BE2C (cell line): ENCODE results near the gene EVA1B.

ENCODE experiments used
- DNase-seq: peaks from one replicate; pipeline ENCODE4 v3.0.0-alpha.2; 2020
- H3K27me3 ChIP-seq: fragments of 250-450 bp; sonication (Bioruptor Pico); 2 replicates; pipeline ENCODE4 v1.5.1; 2020; ENCODE audit warnings: mild to moderate bottlenecking
- H3K36me3 ChIP-seq: fragments of 250-450 bp; sonication (Bioruptor Pico); 2 replicates; pipeline ENCODE4 v1.5.1; 2020; ENCODE audit warnings: mild to moderate bottlenecking
- H3K4me1 ChIP-seq: fragments of 250-450 bp; sonication (Bioruptor Pico); 2 replicates; pipeline ENCODE4 v1.5.1; 2020
- H3K4me3 ChIP-seq: 2 replicates; pipeline ENCODE4 v1.5.1; 2011; ENCODE audit warnings: low read depth, low read length
- H3K9me3 ChIP-seq: fragments of 250-450 bp; sonication (Bioruptor Pico); 2 replicates; pipeline ENCODE4 v1.5.1; 2020
- TF ChIP-seq, protein P1 (sequence below): IDR thresholded peaks from 2 replicates; pipeline ENCODE4 v1.5.1; 2012; ENCODE audit warnings: mild to moderate bottlenecking, low read depth, low read length

Gene EVA1B

DNA sequence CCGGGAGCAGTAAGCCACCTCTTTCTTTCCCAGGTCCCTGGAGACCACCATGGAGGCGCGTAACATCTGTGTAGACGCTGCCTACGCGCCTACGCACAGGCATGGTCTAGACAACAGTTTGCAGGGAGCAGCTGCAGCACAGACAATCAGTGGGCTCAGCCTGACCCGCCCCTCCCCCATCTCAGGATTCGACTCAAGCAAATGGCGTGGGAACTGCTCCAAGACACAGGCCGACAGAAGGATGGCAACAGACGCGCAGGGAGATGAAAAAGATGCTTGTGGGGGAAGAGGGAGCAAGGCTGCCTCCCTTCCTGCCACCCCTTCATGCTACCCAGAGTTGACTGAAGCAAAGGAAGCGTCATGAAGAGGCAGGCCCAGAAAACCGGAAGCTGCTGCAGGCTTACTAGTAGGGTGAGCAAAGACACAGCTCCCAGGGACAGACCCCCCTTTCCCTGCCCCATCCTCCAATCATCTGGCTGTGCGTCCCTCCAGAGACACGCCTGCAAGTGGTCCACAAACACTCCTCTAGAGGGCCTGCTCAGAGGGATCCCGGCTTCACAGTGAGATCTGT lies 42.7 kb upstream of the EVA1B start:
- H3K4me3 ChIP-seq: peak overlapping the region; percentile 36
- TF ChIP-seq, protein P1, sequence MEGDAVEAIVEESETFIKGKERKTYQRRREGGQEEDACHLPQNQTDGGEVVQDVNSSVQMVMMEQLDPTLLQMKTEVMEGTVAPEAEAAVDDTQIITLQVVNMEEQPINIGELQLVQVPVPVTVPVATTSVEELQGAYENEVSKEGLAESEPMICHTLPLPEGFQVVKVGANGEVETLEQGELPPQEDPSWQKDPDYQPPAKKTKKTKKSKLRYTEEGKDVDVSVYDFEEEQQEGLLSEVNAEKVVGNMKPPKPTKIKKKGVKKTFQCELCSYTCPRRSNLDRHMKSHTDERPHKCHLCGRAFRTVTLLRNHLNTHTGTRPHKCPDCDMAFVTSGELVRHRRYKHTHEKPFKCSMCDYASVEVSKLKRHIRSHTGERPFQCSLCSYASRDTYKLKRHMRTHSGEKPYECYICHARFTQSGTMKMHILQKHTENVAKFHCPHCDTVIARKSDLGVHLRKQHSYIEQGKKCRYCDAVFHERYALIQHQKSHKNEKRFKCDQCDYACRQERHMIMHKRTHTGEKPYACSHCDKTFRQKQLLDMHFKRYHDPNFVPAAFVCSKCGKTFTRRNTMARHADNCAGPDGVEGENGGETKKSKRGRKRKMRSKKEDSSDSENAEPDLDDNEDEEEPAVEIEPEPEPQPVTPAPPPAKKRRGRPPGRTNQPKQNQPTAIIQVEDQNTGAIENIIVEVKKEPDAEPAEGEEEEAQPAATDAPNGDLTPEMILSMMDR: peak; percentile 40
- no peaks in the 10 kb centered on the region for H3K27me3 ChIP-seq
- no peaks in the 10 kb centered on the region; the same call in 1 of the 2 replicates for H3K36me3 ChIP-seq
- H3K4me1 ChIP-seq: peaks cover 6% of the 10 kb centered on the region; the same call in 1 of the 2 replicates
- peak; percentile 88 for DNase-seq
- H3K9me3 ChIP-seq: no peaks in the 10 kb centered on the region

DNA sequence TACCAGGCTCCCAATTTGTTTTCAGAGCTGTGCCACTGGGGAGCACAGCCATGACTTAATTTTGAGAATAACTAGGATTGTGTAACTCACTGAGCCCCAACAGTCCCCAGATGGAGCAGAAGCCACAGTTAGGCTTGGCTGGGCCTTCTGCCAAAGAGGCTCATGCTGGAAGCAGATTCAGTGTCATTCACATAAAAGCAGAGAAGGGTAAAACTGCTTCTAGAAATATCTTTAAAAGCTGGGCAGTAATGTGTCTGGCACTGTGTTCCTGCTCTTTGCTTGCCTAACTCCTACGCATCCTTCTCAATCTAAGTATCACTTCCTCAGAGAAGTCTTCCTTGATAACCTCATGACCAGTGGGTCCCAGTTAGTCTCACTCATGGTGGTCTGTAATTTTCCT lies 41.9 kb upstream of the EVA1B start:
- Histone ChIP-seq H3K27me3 (no peaks in the 10 kb centered on the region), H3K9me3 (no peaks in the 10 kb centered on the region), H3K4me3 (no peak overlapping the region; the same call in 1 of the 2 replicates), H3K36me3 (no peaks in the 10 kb centered on the region; the same call in 1 of the 2 replicates), H3K4me1 (peaks cover 6% of the 10 kb centered on the region; the same call in 1 of the 2 replicates)
- TF ChIP-seq, protein P1: no peak
- no peak for DNase-seq

DNA sequence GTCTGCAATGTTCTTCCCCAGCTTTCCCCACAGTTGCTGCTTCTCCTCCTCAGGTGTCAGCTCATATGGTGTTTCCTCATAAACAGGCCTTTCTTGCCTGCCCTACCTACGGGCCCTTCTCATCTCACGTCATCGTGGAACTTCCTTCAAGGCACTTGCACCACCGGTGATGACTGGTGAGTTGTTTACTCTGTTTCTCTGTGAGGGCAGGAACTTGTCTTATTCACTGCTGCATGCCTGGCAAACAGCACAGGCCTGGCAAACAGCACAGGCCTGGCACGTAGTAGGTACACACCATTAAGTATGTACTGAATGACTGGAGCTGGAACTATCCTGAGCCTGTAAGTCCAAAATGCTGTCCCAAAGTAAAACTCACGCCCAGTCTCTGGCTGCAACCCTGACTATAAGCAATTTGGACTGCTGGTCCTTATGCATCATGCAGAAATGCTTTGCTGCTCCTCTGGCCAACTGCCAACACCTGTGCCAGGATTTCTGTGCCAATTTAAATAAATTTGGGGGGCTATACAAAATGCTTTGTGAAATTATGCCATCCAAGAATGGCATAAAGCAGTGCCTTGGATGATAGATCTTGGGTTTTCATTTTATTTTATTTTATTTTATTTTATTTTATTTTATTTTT lies 36.6 kb upstream of the EVA1B start:
- Histone ChIP-seq H3K4me3 (no peak overlapping the region), H3K36me3 (no peaks in the 10 kb centered on the region), H3K27me3 (no peaks in the 10 kb centered on the region), H3K4me1 (no peaks in the 10 kb centered on the region), H3K9me3 (no peaks in the 10 kb centered on the region)
- DNase-seq: no peak
- TF ChIP-seq, protein P1: no peak

DNA sequence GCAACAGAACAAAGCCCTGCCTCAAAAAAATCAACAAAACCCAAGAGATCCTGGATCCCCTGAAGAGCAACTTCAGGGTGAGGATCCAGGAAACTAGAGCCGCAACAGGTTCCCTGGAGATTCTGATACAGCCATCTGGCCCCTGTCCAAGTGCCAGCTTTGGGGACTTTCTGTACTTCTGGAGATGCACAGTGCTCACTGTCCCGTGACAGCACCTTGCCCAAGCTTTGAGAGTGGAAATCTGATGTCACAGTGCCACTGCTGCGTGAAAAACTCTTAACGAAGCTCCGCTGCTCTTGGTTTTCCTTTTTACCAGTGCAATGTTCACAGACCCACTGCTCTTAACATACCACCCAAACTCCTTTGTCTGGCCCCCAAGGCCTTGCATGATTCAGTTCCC lies 35.9 kb upstream of the EVA1B start:
- no peak for DNase-seq
- no peak overlapping the region for H3K4me3 ChIP-seq
- H3K4me1 ChIP-seq: no peaks in the 10 kb centered on the region
- H3K9me3 ChIP-seq: no peaks in the 10 kb centered on the region
- no peaks in the 10 kb centered on the region for H3K27me3 ChIP-seq
- TF ChIP-seq, protein P1: no peak
- no peaks in the 10 kb centered on the region for H3K36me3 ChIP-seq

DNA sequence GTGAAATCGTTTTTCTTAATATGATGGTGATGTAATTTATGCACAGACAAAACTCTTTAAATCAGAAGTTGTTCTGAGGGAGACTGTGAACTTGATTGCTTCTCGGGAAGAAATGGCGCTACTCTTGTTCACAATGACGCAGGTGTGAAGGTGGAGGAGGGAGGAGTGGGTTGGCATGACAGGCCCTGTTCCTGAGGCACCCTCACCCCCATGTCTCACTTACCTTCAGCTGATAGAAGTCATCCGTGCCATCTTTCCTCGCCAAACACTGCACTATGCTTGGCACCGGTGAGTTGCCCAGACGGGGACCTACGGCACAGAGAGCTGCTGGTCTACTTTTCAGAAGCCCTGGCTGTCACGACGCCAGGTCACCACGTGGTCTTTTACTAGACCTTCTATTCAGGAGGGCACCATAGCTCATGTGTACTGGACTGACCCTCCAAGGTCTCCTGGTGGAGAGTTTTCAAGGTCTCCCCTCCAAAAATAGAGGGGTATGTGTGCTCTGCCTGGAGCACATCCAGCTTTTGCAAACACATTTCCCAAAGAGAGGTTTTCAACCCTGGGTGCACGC lies 35.2 kb upstream of the EVA1B start:
- TF ChIP-seq, protein P1: no peak
- Histone ChIP-seq H3K36me3 (no peaks in the 10 kb centered on the region), H3K9me3 (no peaks in the 10 kb centered on the region), H3K27me3 (no peaks in the 10 kb centered on the region), H3K4me3 (no peak overlapping the region), H3K4me1 (no peaks in the 10 kb centered on the region)
- DNase-seq: no peak

DNA sequence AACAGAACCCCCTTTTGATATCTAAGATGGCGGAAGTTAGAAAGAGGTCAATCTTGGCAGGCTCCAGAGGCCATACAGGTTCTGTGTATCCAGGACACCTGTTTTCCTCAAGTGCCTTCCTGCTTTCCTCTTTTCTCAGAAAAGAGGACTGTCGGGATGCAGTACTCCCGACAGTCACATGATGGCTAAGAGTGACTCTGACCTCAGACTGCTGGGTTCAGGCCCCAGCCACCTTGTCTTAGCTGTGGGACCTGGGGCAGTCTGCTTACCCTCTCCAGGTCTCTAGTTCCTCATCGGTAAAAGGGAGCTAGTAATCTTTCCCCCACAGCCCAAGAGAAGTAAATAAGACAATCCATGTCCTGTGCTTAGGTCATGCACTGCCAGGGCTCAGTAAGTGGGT lies 32.4 kb upstream of the EVA1B start:
- Histone ChIP-seq H3K36me3 (no peaks in the 10 kb centered on the region), H3K4me1 (peaks cover 9% of the 10 kb centered on the region), H3K4me3 (no peak overlapping the region), H3K9me3 (no peaks in the 10 kb centered on the region), H3K27me3 (no peaks in the 10 kb centered on the region)
- TF ChIP-seq, protein P1: no peak
- DNase-seq: no peak
